Stromal cell of bone marrow (primary cell): ENCODE data around the gene FZD10.

Experiments used
- DNase-seq: peaks from one replicate; pipeline ENCODE4 v3.0.0-alpha.2; 2012; ENCODE audit warnings: low read depth

Gene FZD10

GRCh38 chr12:130154276-130155070, 7.8 kb upstream of the FZD10 start:
- DNase-seq = no peak

GRCh38 chr12:130155416-130156073, 6.7 kb upstream of the FZD10 start:
- DNase-seq = no peak

DNA sequence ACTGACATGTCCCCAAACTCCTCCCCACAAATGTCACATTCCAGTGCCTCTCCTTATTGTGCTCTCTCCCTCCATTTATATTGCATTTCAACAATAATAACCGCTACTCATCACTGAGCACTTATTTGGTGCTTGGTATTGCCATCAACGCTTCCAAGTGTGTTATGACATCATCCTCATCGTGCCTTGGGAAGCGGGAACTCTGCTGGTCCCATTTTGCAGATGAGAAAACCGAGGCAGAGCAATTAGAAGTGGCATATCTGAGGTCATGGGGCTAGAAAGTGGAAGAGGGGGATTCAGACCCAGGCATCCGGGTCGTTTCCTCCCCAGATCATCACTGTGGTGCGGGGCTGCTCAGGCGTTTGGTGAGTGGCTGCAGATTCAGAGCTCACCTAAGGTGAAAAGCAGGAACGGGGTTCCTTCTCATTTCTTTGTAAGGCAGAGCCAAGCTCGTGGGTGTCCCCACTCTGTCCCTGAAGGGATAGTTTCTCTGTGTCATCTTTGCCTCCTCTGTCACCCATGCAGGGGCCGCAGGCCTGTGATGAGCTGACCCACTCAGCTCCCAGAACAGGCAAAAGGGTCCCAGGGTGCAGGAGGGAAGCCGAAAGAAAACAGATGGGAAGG, 5.5 kb upstream of the FZD10 start:
- no peak for DNase-seq

DNA sequence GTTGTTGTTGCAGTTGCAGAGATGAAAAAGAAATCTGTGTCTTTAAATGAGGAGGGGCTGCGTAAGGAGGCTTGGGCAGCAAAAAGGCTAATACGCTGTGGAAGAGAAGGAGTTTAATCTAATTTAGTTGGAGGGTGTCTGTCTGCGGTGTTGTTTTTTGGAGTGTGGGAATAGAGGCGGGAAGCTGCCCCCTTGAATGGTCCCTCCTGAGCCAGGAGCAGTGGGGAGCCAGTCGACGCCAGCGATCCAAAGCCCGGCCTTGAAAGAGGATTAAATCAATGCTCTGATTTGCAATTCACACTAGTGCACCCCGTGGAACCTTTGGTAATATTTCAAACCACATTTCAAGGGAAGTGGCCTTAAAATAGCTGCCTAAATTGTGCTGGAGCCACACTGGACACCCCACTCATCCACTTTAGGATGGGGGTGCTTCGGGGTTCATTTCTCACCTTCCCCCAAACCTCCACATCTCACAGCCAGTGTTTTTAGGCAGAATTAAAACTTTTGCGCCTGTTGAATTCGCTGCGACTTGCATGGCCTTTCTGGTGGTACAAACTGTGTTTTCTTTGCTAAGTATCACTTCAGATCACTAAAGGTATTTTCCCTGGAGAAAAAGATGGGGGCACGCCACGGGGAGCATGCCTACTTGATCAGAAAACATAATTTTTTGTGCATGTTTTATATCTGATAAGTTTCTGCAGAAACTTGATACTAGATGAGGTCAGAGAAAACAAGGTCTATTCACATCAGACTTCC, 4.1 kb upstream of the FZD10 start:
- no peak for DNase-seq

- no peak for DNase-seq
Measured at GRCh38 chr12:130158754-130159059, 3.6 kb upstream of the FZD10 start.

GRCh38 chr12:130160306-130160705, 2.0 kb upstream of the FZD10 start:
- no peak for DNase-seq

DNA sequence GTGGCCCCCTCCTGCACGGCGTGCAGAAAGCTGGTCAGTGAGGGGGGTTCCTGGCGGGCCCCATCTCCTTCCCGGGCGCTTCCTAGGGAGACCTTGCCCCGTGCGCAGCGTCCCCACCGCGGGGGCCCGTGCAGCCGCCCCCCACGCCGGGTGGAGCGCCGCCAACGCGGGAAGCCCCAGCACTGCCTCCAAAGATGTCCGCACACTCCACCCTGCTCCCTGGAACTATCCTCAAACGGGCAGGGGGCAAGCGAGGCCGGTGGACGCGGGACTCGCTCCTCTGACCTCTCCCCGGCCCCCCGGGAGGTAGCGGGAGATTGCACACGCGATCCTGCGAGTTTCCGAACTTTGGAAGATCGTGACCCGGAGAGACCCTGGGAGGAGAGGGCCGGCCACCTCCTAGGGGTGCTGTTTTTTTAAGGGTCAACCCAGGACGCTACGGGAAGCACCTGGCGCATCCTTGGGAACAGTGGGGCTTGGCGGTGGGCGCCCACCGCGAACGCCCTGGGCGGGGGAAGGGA, 1.5 kb upstream of the FZD10 start:
- DNase-seq = no peak

DNA sequence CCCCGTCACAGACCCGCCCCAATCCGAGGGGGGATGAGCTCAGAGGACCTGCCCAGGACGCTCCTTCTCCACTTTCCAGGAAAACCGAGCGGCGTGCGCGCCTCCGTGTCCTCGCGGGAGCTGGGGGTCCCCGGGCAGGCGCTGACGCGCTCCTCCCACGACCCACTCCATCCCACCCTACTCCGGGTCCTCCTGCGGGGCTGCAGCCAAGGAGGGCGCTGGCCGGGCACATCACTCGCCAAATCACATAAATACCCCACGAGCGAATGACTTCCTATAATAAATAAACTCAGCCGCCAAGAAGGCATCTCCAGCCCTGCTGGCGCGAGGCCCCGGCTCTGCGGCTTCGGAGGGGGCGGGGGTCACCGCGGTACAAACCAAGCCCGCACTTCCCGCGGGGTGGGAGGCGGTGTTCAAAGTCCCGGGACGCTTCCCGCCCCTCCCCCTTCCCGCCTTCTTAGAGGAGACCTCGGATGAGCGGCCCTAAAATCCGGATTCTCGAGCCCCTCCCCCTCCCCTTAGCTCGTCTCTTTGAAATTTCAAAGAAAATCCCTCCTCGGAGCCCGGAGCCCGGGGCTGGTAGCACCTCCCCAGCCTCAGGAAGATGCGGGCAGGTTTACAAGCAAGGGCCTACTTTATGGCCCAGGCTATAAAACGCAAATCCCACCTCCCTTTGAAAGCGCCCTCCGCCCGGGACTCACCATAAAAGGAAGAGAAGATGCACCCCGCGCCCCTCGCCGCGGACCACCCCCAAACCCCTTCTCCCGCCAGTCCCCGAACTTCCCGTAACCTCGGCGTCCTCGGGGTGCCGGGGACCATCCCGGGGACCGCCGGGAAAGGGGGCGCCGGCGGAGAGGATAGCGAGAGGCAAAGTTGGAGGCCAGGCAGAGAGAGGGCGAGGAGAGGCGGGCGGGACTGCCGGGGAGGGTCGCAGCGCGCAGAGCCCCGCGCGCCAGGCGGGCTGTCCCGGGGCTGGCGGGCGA, 712 bp upstream of the FZD10 start:
- DNase-seq = no peak

DNA sequence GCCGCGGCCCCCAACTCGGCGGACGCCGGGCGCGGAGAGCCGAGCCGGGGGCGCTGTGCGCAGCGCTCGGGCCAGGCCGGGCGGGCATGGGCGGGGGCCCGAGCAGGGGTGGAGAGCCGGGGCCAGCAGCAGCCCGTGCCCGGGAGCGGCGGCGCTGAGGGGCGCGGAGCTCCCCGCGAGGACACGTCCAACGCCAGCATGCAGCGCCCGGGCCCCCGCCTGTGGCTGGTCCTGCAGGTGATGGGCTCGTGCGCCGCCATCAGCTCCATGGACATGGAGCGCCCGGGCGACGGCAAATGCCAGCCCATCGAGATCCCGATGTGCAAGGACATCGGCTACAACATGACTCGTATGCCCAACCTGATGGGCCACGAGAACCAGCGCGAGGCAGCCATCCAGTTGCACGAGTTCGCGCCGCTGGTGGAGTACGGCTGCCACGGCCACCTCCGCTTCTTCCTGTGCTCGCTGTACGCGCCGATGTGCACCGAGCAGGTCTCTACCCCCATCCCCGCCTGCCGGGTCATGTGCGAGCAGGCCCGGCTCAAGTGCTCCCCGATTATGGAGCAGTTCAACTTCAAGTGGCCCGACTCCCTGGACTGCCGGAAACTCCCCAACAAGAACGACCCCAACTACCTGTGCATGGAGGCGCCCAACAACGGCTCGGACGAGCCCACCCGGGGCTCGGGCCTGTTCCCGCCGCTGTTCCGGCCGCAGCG, 639 bp downstream of the FZD10 start:
- no peak for DNase-seq

DNA sequence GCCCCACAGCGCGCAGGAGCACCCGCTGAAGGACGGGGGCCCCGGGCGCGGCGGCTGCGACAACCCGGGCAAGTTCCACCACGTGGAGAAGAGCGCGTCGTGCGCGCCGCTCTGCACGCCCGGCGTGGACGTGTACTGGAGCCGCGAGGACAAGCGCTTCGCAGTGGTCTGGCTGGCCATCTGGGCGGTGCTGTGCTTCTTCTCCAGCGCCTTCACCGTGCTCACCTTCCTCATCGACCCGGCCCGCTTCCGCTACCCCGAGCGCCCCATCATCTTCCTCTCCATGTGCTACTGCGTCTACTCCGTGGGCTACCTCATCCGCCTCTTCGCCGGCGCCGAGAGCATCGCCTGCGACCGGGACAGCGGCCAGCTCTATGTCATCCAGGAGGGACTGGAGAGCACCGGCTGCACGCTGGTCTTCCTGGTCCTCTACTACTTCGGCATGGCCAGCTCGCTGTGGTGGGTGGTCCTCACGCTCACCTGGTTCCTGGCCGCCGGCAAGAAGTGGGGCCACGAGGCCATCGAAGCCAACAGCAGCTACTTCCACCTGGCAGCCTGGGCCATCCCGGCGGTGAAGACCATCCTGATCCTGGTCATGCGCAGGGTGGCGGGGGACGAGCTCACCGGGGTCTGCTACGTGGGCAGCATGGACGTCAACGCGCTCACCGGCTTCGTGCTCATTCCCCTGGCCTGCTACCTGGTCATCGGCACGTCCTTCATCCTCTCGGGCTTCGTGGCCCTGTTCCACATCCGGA, 1.4 kb downstream of the FZD10 start:
- no peak for DNase-seq

GRCh38 chr12:130164216-130164542, 1.9 kb downstream of the FZD10 start:
- DNase-seq = no peak

DNA sequence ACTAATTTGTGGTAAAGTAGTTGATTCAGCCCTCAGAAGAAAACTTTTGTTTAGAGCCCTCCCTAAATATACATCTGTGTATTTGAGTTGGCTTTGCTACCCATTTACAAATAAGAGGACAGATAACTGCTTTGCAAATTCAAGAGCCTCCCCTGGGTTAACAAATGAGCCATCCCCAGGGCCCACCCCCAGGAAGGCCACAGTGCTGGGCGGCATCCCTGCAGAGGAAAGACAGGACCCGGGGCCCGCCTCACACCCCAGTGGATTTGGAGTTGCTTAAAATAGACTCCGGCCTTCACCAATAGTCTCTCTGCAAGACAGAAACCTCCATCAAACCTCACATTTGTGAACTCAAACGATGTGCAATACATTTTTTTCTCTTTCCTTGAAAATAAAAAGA, 2.7 kb downstream of the FZD10 start:
- no peak for DNase-seq

- no peak for DNase-seq
Measured at GRCh38 chr12:130166306-130166705, 4.0 kb downstream of the FZD10 start.

GRCh38 chr12:130167537-130167936, 5.3 kb downstream of the FZD10 start:
- DNase-seq = no peak

- no peak for DNase-seq
Measured at GRCh38 chr12:130169256-130169655, 7.0 kb downstream of the FZD10 start.

GRCh38 chr12:130169924-130170323, 7.7 kb downstream of the FZD10 start:
- no peak for DNase-seq

GRCh38 chr12:130170611-130171010, 8.3 kb downstream of the FZD10 start:
- DNase-seq = no peak

DNA sequence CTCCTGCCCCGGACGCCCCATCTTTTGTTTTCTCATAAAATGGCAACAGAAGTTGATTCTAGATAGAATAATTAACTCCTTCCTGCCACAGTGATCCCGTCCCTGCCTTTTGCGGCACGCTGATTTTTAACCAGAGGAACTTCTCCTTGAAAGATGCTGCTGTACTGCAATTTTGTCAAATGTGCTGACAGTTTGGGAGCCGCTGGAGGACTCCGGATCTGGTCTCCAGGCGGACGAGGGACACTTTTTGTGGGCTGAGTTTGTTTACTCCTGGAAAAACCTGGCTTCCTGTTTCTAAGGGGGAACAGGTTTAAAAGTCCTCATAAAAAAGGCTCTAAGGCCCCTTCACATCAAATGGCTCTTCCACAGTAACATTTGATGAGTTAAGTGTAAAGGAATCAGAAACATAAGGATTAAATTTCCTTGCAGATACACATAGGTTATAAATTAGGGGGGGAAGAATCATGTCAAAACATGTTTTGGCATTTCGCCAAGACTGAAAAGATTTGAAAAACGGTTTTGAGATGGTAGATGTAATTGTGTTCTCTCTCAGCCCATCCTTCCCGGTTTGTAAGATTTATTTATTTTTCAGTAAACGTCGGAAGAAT, 15.5 kb downstream of the FZD10 start:
- no peak for DNase-seq

DNA sequence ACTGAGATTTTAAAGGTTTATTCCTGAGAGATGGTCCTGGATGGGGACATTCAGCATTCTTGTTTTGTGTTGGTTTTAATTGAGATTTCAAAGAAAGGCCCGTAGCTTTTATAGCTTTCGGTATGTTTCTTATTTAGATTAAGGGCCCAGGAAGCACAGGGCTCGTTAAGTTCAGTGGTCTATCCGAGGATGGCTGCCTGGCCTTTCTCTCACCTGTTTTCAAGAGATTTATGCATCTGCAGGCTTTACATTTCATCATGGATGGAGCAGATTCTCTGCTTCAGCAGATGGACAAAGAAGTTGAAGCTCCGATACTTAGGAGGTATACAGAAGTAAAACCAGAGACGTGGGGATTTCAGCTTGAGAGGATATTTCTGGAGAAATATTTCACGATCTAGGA, 16.0 kb downstream of the FZD10 start:
- DNase-seq = no peak

- no peak for DNase-seq
Measured at GRCh38 chr12:130179191-130179590, 16.9 kb downstream of the FZD10 start.
